A549 (cell line): ENCODE measurements around the gene RAET1L.

Source experiments
- GATA3 ChIP-seq: IDR thresholded peaks from 2 replicates; pipeline ENCODE4 v1.6.1; 2012; ENCODE audit warnings: borderline replicate concordance
- TF ChIP-seq, protein P1 (sequence below): fragments of >200 bp; sonication (Bioruptor Twin); formaldehyde crosslinking; IDR thresholded peaks from 3 replicates; pipeline ENCODE4 v1.5.1; 2016

DNA sequence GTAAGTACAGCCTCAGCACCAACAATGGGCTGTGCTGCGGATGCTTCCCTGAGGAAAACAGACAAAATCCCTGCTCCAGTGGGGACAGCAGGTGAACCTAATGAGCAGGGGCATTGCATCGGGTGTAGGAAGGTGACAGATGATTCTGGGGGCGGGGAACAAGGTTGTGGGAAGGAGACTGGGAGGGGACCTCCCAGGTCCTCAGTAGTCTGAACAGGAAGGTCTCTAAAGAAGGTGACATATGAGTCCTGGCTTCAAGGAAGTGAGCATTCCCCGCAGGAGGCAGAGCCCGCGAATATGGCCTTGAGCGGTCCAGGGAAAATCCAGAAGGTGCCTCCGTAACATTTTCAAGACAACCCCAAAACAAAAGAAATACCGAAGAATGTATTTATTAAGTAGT lies 42.2 kb downstream of the RAET1L start:
- no peak for TF ChIP-seq GATA3
- TF ChIP-seq, protein P1, sequence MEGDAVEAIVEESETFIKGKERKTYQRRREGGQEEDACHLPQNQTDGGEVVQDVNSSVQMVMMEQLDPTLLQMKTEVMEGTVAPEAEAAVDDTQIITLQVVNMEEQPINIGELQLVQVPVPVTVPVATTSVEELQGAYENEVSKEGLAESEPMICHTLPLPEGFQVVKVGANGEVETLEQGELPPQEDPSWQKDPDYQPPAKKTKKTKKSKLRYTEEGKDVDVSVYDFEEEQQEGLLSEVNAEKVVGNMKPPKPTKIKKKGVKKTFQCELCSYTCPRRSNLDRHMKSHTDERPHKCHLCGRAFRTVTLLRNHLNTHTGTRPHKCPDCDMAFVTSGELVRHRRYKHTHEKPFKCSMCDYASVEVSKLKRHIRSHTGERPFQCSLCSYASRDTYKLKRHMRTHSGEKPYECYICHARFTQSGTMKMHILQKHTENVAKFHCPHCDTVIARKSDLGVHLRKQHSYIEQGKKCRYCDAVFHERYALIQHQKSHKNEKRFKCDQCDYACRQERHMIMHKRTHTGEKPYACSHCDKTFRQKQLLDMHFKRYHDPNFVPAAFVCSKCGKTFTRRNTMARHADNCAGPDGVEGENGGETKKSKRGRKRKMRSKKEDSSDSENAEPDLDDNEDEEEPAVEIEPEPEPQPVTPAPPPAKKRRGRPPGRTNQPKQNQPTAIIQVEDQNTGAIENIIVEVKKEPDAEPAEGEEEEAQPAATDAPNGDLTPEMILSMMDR = no peak
